ENCODE data around the gene MAP2K3.

DNA sequence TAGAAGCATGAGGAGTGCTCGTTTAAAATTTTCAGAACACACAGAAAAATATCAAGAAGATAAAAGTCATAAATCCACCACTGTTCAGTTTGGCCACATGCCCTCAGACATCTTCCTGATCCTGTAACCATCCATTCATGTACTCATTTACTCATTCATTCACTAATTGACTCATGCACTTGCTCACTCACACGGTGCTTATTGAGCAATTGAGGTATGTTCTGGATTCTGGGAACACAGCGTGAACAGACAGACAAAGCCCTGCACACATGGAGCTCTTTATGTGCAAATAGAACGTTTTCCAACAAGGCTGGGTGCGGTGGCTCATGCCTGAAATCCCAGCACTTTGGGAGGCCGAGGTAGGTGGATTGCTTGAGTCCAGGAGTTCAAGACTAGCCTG lies 21.1 kb upstream of the MAP2K3 start:
- TF ChIP-seq POLR2AphosphoS5 (IDR thresholded peaks at IDR 0.05; ENCODE audit: borderline replicate concordance, low read depth, low read length) = no peak
- no peak for TF ChIP-seq EZH2 (IDR thresholded peaks at IDR 0.05)
